ENCODE measurements around the gene WDR93. TPM values are rescaled to one million over a fixed set of nuclear protein-coding genes. Genes with fewer than 3 reads are reported as not detected.

Gene WDR93
- total RNA-seq, 1 experiment from 2014 or later = not detected

- no peak overlapping the region for H4K8ac ChIP-seq (replicated peaks; ENCODE audit: insufficient read length, low read depth, low read length)
- H3K9ac ChIP-seq (ENCODE audit: extremely low read depth, insufficient read length, low read length) = no peak overlapping the region
- Mint-ChIP-seq H3K9me3 (no peaks in the 10 kb centered on the region), H3K4me1 (peaks cover 9 to 20% of the 10 kb centered on the region in 2 experiments), H3K27me3 (ENCODE audit: low read depth) (peaks cover 47% of the 10 kb centered on the region), H3K4me3 (peak overlapping the region; percentile 48 to 73), H3K36me3 (ENCODE audit: insufficient read depth in 1 of 3, low read depth in 3 of 3) (no peaks in the 10 kb centered on the region; a peak in 1 of 7 replicates), H3K27ac (no peak overlapping the region)
- no peak overlapping the region for H3K23ac ChIP-seq (ENCODE audit: insufficient read length, low read depth, low read length)
- H4K20me1 ChIP-seq (ENCODE audit: control insufficient read depth, insufficient read depth, insufficient read length) = no peaks in the 10 kb centered on the region
- no peak overlapping the region for H3K14ac ChIP-seq (ENCODE audit: insufficient read depth, low read length)
- no peak overlapping the region for H2AFZ ChIP-seq (ENCODE audit: low read length)
- no peak overlapping the region for H2AK5ac ChIP-seq (ENCODE audit: insufficient read length, low read length)
- H2BK20ac ChIP-seq (ENCODE audit: low read depth, low read length, poor library complexity, severe bottlenecking) = no peak overlapping the region
- no peak overlapping the region for H3K4me2 ChIP-seq (ENCODE audit: insufficient read depth, insufficient read length, low read length)
- no CpG with 5 or more reads among the region's 13 CpGs for WGBS (ENCODE audit: extremely low coverage, insufficient read length, low lambda C conversion rate)
- H3K23me2 ChIP-seq (ENCODE audit: insufficient read length, low read depth, low read length, poor library complexity, severe bottlenecking) = no peaks in the 10 kb centered on the region
- no peaks in the 10 kb centered on the region for H3K4me1 ChIP-seq (ENCODE audit: insufficient read depth, low read length)
- H3K79me2 ChIP-seq (ENCODE audit: insufficient read depth, low read length) = no peaks in the 10 kb centered on the region
- no peak overlapping the region for H3T11ph ChIP-seq (ENCODE audit: low read length)
- no peak for DNase-seq
- H3K56ac ChIP-seq (ENCODE audit: insufficient read length, low read depth, low read length) = no peak overlapping the region
- no peak overlapping the region for H4K5ac ChIP-seq (ENCODE audit: insufficient read length, low read depth, low read length)
- H3K18ac ChIP-seq (ENCODE audit: insufficient read length, low read depth, low read length) = no peak overlapping the region
- H2BK120ac ChIP-seq (ENCODE audit: low read depth, low read length, poor library complexity, severe bottlenecking) = no peak overlapping the region
- no peak overlapping the region for H2BK5ac ChIP-seq (ENCODE audit: insufficient read length, low read length)
- no peak overlapping the region for H2BK12ac ChIP-seq (ENCODE audit: insufficient read length, low read depth, low read length)
- no peak overlapping the region for H3K4ac ChIP-seq (ENCODE audit: low read depth, low read length)
- H3K9me3 ChIP-seq (ENCODE audit: control insufficient read depth, low read depth, low read length) = no peaks in the 10 kb centered on the region
- H3K79me1 ChIP-seq (ENCODE audit: insufficient read depth, low read depth, low read length, poor library complexity, severe bottlenecking) = no peaks in the 10 kb centered on the region
- TF ChIP-seq CTCF (conservative IDR thresholded peaks at IDR 0.05) = no peak
- no peak overlapping the region for H4K91ac ChIP-seq (ENCODE audit: insufficient read length, low read depth, low read length)
- no peak overlapping the region for H2BK15ac ChIP-seq (ENCODE audit: low read depth, low read length)
- H3K27ac ChIP-seq (ENCODE audit: insufficient read length, low read depth, low read length) = no peak overlapping the region
- H3K27me3 ChIP-seq (ENCODE audit: insufficient read depth, low read length) = no peaks in the 10 kb centered on the region; the same call in 1 of the 2 replicates
These were observed 25.9 kb upstream of the WDR93 start for GRCh38 chr15:89664441-89665350.
